Osteoblast (primary cell): Measurements from ENCODE around the gene CD300LD. TPM values are rescaled to one million over a fixed set of nuclear protein-coding genes. Genes with fewer than 3 reads are reported as not detected.

ENCODE experiments used
- DNase-seq: peaks from one replicate; pipeline ENCODE4 v3.0.0; 2011; ENCODE audit warnings: low spot score, mixed read lengths; ENCODE audit not compliant: insufficient read length; ENCODE audit errors: missing footprints
- H2AFZ ChIP-seq: 2 replicates; pipeline ENCODE4 v1.6.0; 2011; ENCODE audit warnings: mild to moderate bottlenecking, low read length
- H3K27ac ChIP-seq: 2 replicates; pipeline ENCODE4 v1.5.1; 2011; ENCODE audit warnings: mild to moderate bottlenecking, low read depth, low read length, moderate library complexity
- H3K27me3 ChIP-seq: 2 replicates; pipeline ENCODE4 v1.6.0; 2012; ENCODE audit warnings: mild to moderate bottlenecking, control low read depth, inconsistent platforms, low read length, moderate library complexity; ENCODE audit not compliant: insufficient read depth
- H3K36me3 ChIP-seq: 2 replicates; pipeline ENCODE4 v1.5.1; 2011; ENCODE audit warnings: mild to moderate bottlenecking, low read length, control low read depth, moderate library complexity; ENCODE audit not compliant: insufficient read depth
- H3K4me1 ChIP-seq: 2 replicates; pipeline ENCODE4 v1.5.1; 2011; ENCODE audit warnings: mild to moderate bottlenecking, low read length, control low read depth, moderate library complexity; ENCODE audit not compliant: insufficient read depth
- H3K4me2 ChIP-seq: 2 replicates; pipeline ENCODE4 v1.6.0; 2011; ENCODE audit warnings: mild to moderate bottlenecking, low read length; ENCODE audit not compliant: insufficient read depth
- H3K4me3 ChIP-seq: fragments of 200-600 bp; sonication (generic); 3 replicates; pipeline ENCODE4 v1.5.1; 2012; ENCODE audit warnings: mild to moderate bottlenecking, low read length, inconsistent platforms; ENCODE audit not compliant: insufficient read depth
- H3K79me2 ChIP-seq: 2 replicates; pipeline ENCODE4 v1.6.0; 2012; ENCODE audit warnings: mild to moderate bottlenecking, low read length, control low read depth, inconsistent platforms; ENCODE audit not compliant: insufficient read depth
- H3K9me3 ChIP-seq: 2 replicates; pipeline ENCODE4 v1.5.1; 2011; ENCODE audit warnings: low read depth, low read length, control low read depth
- H4K20me1 ChIP-seq: 2 replicates; pipeline ENCODE4 v1.6.0; 2012; ENCODE audit warnings: mild to moderate bottlenecking, low read length, control low read depth; ENCODE audit not compliant: insufficient read depth
- CTCF ChIP-seq: IDR thresholded peaks from 2 replicates; pipeline ENCODE4 v1.5.1; 2011; ENCODE audit warnings: mild to moderate bottlenecking, low read depth, low read length, moderate library complexity; ENCODE audit errors: extremely low read depth
- total RNA-seq: library from RNA; depleted of rRNA; stranded (reverse); fragments of >200 nt; gene quantifications from 2 replicates; pipeline ENCODE4 v1.2.3, GENCODE V29; 2012

CD300LD gene
- total RNA-seq, 1 donor = not detected

GRCh38 chr17:74599448-74599939 is 7.4 kb upstream of the CD300LD start:
- no peak for DNase-seq
- no peaks in the 10 kb centered on the region for H3K9me3 ChIP-seq
- H3K4me3 ChIP-seq = no peak overlapping the region
- H3K79me2 ChIP-seq = no peaks in the 10 kb centered on the region
- H3K27me3 ChIP-seq = peaks cover 23% of the 10 kb centered on the region
- no peak overlapping the region for H3K27ac ChIP-seq
- TF ChIP-seq CTCF = no peak
- no peaks in the 10 kb centered on the region for H3K36me3 ChIP-seq
- H3K4me1 ChIP-seq = no peaks in the 10 kb centered on the region
- H2AFZ ChIP-seq = no peak overlapping the region
- no peaks in the 10 kb centered on the region for H4K20me1 ChIP-seq
- H3K4me2 ChIP-seq = no peak overlapping the region

- Histone ChIP-seq H3K4me3 (no peak overlapping the region), H3K36me3 (no peaks in the 10 kb centered on the region), H4K20me1 (no peaks in the 10 kb centered on the region), H3K4me2 (no peak overlapping the region), H3K27me3 (peaks cover 23% of the 10 kb centered on the region), H3K79me2 (no peaks in the 10 kb centered on the region), H2AFZ (no peak overlapping the region), H3K9me3 (no peaks in the 10 kb centered on the region), H3K4me1 (no peaks in the 10 kb centered on the region), H3K27ac (no peak overlapping the region)
- DNase-seq = no peak
- TF ChIP-seq CTCF = no peak
These were observed 6.9 kb upstream of the CD300LD start for GRCh38 chr17:74599023-74599399.

GRCh38 chr17:74598346-74599022 is 6.4 kb upstream of the CD300LD start:
- H4K20me1 ChIP-seq = no peaks in the 10 kb centered on the region
- no peak for DNase-seq
- no peak overlapping the region for H3K4me2 ChIP-seq
- H3K27ac ChIP-seq = no peak overlapping the region
- H3K27me3 ChIP-seq = peaks cover 23% of the 10 kb centered on the region
- no peaks in the 10 kb centered on the region for H3K36me3 ChIP-seq
- H3K79me2 ChIP-seq = no peaks in the 10 kb centered on the region
- no peak for TF ChIP-seq CTCF
- no peaks in the 10 kb centered on the region for H3K9me3 ChIP-seq
- no peak overlapping the region for H3K4me3 ChIP-seq
- H2AFZ ChIP-seq = no peak overlapping the region
- no peaks in the 10 kb centered on the region for H3K4me1 ChIP-seq

- Histone ChIP-seq H3K27me3 (peaks cover 10% of the 10 kb centered on the region), H3K4me3 (no peak overlapping the region)
- no peak for TF ChIP-seq CTCF
These were observed 5.1 kb upstream of the CD300LD start for GRCh38 chr17:74597069-74597790.

More at GRCh38 chr17:74597069-74597790, 5.1 kb upstream of the CD300LD start:
- H2AFZ ChIP-seq = no peak overlapping the region
- H3K79me2 ChIP-seq = no peaks in the 10 kb centered on the region
- no peaks in the 10 kb centered on the region for H4K20me1 ChIP-seq
- DNase-seq = no peak
- H3K27ac ChIP-seq = no peak overlapping the region
- no peaks in the 10 kb centered on the region for H3K4me1 ChIP-seq
- H3K9me3 ChIP-seq = no peaks in the 10 kb centered on the region
- H3K36me3 ChIP-seq = no peaks in the 10 kb centered on the region
- H3K4me2 ChIP-seq = no peak overlapping the region
